M059J (cell line): ENCODE data around the gene GIT2. TPM values are rescaled to one million over a fixed set of nuclear protein-coding genes. Genes with fewer than 3 reads are reported as not detected.
"Not testable (repeated sequence)": the region's sequence is repeated elsewhere in the genome, so short reads cannot be mapped to it uniquely, and the experiment has no call there.

Source experiments
- DNase-seq: peaks from one replicate; pipeline ENCODE4 v3.0.0-alpha.2; 2012; ENCODE audit warnings: low read depth
- total RNA-seq: library from RNA; depleted of rRNA; stranded (reverse); fragments of >200 nt; shearing (Covaris generic); gene quantifications from 2 replicates; pipeline ENCODE4 v1.2.3, GENCODE V29; 2014

Gene GIT2
- total RNA-seq, 1 experiment from 2014 or later = 33.7 TPM

DNA sequence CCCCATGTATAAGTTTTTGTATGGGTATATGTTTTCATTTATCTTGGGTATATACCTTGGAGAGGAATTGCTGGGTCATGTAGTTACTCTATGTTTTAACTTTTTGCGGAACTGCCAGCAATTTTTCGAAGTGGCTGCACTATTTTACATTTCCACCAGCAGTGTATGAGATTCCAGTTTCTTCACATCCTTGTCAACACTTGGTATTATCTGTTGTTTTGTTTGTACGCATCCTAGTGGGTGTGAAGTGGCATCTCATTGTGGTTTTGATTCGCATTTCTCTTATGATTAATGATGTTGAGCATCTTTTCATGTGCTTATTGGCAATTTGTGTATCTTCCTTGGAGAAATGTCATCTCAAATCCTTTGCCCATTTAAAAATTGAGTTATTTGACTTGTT lies 9.9 kb upstream of the GIT2 start:
- DNase-seq = no peak

DNA sequence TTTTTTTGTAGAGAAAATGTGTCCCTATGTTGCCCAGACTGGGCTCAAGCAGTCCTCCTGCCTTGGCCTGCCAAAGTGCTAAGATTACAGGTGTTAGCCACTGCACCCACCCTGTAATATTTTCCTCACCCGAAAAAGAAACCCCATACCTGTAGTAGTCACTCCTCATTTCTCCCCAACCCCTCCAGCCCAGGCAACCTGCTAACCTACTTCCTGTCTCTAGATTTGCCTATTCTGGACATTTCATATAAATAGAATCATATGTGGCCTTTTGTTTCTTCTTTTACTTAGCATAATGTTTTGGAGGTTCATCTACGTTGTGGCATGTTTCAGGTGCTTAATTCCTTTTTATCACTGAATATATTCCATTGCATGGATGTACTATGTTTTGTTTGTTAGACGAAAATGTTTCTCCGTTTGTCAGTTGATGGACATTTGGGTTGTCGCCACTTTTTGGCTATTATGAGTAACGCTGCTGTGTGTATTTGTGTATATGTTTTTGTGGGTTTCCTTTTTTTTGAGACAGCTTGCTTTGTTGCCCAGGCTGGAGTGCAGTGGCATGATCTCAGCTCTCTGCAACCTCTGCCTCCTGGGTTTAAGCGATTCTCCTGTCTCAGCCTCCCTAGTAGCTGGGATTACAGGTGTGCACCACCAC lies 9.3 kb upstream of the GIT2 start:
- DNase-seq = no peak

DNA sequence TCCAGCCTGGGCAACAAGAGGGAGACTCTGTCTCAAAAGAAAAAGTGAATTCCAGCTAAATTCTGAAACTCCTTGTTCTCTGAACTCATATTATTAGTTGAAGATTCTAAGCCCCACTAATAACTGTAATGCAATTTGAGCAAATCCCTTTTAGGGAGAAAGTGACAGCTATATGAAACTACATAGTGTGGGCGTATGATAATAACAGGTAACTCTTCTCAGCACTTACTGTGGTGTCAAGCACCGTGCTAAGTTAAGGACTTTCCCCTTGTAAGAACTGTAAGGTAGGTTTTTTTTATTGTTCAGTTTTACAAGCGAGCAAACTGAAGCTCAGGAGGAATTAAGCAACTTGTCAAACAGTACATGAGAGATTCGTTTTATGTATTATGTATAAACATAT lies 8.4 kb upstream of the GIT2 start:
- no peak for DNase-seq

DNA sequence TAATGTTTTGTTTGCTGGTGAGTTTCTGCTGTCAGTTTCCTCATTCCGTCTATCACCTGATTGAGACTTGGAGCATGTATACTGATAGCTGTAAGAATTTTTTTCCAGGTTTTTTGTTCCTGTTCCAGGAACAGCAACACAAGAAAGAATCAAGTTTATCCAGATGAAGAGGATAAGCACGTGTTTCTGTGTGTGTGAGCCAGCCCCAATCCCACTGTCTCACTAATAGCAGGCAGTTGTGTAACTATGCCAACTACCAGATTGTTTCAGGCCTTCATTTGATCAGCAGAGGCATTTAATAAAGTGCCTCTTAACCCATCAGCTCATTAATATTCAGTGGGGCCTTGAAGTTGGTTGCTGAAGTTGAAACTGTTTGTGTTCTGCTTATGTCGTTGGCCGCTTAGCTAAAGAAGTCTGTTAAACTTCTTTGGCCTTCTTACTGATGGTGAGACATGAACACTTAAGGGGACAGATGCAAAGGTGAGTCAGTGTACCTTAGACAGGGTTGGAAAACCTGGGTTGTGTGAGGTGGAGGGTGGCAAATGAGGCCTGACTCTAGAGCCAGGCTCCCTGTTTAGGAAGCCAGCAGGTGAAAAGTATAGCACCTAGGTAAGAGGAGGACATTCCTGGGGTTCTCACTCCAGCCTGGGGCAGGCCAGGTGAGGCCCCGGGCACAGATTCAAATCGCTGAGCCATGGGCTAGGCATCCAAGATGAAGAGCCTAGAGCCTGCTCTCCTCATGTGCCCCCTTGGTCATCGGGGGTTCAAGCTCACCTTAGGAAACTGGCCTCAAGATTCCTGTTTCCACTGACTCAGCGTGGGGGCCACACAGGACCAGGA lies 6.7 kb upstream of the GIT2 start:
- DNase-seq = peak; percentile 50

DNA sequence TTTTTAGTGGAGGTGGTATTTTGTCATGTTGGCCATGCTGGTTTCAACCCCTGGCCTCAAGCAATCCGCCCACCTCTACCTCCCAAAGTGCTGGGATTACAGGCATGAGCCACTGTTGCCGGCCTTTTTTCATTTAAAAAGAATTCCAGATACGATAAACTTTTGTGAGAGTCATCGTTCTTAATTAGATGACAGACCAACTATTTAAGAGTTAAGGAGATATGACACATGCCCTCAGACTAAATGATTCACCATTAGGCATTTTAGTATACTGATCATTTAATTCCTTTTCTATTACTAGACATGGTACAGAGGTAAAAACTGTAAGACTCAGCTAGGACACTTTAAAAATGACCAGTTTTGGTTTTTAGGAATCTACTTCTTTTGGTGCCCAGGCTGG lies 5.4 kb upstream of the GIT2 start:
- DNase-seq = peak; percentile 93

DNA sequence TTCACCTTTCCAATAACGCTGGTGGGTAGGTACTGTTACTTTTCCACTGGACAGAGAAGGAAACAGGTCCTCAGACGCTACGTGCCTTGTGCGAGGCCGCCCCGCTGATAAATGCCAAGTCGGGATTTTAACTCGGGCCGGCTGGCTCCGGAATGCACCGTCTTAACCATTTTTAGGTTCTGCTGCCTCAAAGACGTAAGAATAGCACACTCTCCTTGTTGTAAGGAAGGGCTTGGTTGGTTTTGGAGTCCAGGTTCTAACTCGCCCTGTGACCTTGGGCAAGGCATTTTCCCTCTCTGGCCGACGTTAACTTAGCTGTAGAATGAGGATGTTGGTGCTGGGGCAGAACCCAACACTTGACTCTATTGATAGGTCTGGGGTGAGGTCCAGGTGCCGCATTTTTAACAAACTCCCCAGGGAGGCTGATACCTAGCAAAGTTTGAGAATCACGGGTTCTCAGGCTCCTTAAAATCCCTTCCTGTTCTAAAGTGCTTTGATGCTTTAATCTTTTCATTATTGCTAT lies 3.9 kb upstream of the GIT2 start:
- DNase-seq = peak; percentile 46

DNA sequence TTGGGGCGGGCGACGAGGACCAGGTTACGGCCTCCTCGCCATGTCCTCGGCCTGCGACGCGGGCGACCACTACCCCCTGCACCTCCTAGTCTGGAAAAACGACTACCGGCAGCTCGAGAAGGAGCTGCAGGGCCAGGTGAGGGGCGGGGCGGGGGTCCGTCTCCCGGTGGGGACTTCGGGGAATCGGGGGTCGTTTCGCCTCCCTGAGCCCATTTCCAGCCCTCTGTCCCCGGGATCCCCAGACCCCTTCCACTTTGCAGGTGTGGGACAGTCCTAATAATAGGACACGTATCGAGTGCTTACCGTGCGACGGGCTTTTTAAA lies 3.4 kb upstream of the GIT2 start:
- DNase-seq = no peak

DNA sequence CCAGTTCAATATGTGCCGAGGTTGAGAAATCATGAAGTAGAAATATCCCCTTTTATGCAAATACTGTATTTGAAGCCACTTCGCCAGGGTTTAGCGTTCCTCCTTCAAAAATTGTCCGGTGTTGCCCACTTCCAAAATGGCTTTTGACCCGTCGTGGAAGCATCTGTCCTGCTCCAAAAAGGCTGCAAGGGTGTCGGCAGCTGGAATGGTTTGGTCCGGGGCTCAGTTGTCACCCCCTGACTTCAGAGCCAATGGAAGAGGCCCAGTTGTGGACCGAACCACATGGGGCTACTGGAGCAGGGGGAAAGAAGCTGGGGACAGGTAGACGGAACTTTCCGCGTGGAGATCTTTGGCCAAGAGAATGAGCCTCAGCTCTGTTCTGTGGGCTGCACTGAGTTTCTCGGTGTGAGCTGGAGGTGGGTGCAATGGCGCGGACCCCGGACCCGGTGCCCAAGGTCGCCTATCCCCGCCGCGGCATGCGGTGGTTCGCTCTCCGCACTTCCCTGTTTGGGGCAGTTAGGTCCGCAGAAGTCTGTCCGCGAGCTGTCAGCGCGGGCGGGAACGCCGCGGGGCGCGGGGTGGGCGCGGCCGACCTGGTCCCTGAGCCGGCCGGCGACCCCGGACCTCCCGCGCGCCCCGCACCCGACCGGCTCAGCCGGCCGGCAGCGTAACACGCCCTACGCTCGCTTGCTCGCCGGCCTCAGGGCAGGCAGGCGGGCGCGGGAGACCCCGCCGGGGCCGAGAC lies 2.9 kb upstream of the GIT2 start, which contains the start of gene ANKRD13A:
ANKRD13A (plus strand) TSS at position 527 of the 745 bp plus-strand sequence. CDS start 259 bp downstream, outside the sequence.
- peak; percentile 87 for DNase-seq

DNA sequence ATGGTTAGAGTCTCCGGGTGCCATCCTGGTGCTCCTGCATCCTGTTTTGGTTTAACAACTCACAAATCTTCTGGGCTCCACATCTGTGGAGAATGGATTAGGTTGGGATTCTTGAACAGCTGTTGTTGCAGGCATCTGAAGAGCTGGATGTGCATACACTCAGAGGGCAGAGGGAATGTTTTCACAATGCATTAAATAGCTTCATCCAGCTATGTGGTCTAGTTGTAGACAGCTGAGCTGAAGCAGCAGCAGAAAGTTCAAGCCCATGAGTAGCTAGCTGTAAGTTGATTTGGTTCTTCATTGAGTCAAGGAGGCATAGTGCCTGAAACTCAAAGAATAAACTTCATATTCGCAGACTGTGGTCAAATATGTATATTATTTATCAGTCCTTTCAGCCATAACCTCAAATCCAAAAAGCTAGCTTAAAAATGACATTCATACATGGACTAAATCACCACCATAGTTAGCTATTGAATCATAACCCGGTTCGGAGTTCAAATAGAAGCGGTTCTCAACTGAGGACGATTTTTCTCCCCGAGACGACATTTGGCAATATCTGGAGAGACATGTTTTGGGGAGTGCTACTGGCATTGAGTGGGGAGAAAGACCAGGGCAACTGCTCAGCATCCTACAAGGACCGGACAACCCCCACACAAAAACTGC lies 2.2 kb upstream of the GIT2 start:
- DNase-seq = no peak

DNA sequence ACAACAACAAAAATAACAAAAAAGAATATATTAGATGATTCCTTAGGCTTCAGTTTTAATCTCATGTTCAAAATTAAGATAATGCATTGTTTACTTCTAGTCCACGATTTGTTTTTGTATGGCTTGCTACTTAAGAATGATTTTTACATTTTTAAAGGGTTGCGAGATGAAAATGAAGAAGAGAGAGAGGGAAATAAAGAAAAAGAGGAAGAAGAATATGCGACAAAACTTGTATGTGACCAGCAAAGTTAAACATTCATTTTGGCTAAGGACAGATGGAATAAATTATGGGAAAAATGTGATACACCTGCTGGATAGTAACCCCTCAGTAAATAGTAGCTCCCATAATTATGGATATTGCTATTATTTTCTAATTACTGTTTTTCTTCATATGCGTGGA lies 1.2 kb upstream of the GIT2 start:
- DNase-seq = no peak

DNA sequence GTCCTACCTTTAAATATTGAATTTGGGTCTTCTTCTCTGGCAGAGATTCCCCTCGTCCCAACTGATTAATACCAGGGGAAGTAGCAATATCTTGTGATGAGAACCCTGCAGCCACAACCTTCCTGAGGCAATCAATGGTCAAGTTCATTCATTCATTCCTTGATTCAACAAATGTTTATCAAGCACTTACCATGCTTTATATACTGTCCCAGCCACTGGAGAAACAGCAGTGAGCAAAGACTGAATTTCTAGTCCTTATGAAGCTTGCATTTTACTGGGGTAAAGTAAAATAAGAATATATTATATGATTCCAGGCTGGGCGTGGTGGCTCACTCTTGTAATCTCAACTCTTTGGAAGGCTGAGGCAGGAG lies 300 bp upstream of the GIT2 start:
- DNase-seq = no peak

DNA sequence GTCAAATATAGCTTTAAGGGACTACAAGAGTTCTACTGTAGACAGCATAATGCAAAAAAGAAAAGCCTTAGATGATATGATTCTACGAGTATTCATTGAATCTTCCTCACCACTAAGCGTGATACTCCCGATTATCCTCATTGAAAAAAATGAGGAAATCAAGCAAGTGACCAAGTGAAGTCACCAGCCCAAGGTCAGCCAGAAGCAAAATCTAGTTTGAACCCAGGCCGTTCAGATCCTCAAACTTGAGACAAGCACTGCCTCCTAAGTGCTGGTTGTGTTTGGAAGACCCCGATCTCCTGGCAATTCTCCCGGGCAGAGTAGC lies 845 bp downstream of the GIT2 start:
- DNase-seq = no peak

DNA sequence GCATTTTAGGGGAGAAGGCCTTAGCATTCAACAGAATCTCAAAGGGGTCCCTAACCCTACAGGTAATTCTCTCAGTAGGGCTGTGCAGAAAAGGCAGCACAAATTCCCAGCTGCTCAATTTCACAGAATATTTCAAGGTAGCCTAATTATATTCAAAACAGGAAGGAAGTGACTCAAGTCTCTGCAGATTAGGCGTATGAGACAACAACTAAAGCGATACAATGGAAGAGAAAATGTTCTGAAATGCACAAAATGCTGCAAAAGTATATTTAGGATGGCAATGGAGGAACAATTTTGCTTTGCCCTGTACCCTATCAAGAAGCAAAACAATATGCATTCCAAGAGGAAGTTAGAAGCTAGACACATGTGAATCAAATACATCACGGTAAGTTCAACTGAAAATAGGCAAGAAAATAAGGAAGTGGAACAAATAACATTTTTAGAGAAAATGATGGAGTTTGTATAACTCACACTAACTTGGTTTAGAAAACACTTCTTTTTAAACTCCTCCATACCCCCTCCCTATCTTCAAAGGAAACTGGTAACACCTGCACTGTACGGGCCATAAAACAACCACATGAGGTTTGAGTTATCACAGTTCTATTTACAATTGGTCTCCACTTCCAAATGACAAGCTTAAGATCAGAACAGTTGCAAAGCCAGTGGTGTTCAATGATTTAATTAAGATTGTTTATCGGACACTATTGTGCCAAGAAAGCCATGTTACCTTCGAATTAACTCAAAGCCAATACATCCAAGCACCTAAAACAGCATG lies 1.6 kb downstream of the GIT2 start:
- DNase-seq = no peak

DNA sequence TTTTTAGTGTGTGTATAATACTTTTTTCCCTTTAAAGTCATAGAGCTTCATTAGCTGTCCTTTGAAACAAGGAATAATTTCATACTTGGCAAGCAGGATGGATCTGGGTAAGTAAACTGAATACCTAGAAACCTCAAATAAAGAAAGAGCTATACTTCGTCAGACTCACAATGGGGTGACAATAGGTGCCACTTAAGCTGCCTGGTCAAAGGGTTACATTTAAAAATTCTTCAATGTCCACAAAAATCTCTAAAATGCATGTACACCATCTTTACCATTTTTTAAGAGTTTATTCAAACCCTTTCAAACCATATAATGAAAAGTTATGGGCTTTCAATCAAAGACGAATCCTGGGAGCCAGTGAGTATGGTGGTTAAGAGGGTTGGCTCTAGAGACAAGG lies 3.1 kb downstream of the GIT2 start:
- no peak for DNase-seq

DNA sequence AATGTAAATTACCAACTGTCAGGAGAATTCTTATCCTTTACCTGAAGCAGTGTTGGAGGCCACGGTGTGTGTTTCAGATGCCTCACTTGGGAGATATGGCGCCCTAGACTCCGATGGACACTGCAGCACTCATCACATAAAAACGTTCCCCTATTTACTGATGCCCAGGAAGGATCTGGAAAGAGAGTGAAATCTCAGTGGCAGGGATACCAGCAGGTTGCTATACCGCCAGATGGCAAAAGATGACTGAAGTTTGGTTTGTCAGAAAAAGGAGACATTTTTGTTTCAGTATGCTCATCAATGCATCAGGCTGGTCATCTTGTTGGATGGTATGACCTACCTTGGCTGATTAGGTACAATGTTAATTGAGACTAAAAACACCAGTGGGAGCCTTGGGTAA lies 4.6 kb downstream of the GIT2 start:
- DNase-seq = no peak

DNA sequence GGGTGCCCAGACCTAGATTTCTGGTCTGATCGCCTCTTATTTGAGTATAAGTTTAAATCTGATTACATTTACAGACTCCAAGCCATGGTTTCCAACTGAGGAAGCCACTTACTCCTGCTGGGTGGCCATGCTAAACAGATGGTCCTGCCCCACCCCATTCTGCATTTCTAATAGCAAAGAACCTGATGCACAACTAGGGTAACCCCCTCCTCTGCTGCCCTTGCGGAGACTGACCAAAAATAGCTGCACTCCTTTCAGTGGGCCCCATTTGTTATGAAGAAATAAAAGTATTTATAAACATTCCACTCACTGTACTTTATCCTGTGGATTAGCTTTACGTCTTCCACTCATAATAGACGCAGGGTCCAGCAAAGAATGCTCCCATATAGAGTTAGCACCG lies 6.8 kb downstream of the GIT2 start:
- DNase-seq = no peak

DNA sequence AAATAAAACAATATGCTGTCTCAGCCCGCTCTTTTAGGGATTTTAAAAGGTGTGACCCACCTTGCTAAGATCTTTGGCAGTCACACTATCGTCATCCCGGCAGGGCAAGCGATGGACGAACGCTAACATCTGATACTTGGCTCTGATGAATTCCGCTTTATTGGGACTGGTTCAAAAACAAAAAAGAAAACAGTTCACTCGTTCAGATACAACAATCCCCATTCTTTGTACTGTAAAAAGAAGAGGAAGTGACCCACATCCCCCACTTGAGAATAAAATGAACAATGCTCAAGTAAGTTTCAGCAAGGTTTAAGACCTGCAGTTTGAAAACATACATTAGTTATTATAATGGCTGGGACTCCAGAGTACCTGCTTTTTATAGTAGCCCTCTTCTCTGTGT lies 7.3 kb downstream of the GIT2 start:
- no peak for DNase-seq

DNA sequence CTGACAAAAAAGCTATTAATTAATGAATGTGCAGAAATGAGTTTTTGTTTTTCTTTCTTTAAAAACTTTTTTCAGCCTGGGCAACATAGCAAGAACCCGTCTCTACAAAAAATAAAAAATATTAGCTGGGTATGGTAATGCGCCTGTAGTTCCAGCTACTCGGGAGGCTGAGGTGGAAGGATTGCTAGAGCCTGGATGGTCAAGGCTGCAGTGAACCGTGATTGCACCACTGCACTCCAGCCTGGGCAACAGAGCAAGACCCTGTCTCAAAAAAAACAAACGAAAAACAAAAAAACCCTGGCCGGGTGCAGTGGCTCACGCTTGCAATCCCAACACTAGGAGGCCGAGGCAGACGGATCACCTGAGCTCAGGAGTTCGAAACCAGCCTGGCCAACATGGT lies 7.9 kb downstream of the GIT2 start:
- no peak for DNase-seq

DNA sequence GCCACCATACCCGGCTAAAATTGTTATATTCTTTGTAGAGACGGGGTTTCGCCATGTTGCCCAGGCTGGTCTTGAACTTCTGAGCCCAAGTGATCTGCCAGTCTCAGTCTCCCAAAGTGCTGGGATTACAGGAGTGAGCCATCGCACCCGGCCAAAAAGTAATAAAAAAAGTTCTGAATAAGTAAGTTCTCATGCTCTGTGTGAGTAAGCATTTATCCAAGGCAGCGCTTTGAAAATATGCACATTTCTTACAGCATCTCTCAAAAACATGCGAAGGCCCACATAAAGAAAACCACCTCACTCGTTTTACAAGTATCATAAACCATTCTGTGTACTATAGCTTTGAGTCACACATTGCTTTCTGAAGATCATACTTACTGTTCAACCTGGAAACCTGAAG lies 8.6 kb downstream of the GIT2 start:
- DNase-seq = no peak

DNA sequence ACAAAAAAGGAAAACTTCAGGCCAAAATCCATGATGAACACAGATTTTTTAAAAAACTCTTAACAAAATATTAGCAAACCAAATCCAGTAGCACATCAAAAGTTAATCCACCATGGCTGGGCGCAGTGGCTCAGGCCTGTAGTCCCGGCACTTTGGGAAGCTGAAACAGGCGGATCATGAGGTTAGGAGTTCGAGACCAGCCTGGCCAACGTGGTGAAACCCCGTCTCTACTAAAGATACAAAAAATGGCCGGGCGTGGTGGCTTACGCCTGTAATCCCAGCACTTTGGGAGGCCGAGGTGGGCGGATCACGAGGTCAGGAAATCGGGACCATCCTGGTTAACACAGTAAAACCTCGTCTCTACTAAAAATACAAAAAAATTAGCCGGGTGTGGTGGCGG lies 9.9 kb downstream of the GIT2 start:
- DNase-seq = not testable (repeated sequence)

DNA sequence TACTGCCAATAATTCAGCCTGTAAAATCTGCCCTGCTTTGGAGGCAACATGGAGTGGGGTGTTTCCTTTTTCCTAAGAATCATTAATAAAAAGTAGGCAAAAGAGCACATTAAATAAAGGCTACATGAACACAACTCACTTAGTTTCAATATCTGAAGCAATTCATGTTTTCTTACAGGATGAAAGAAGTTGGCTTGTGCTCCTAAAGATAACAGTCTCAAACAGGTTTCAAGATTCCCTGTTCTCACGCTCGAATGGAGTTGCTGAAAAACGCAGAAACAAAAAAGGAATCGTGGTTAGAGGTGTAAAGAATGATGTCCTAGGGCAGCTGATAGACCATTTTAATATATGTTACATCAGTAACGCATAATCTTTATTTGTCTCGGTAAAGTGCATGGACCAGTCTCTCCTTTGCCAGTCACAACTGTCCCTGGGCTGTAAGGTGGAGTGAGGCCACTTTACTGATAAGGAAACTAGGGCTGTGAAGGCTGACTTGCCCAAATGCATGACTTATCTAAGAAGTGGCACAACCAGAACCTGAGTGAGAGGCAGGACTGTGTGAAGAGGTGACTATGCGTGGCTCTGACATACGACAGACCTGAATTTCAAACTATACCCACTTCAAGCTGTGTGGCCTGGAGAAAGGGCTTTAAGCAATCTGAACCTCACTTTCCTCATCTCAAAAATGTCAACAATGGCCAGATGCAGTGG lies 12.6 kb downstream of the GIT2 start:
- DNase-seq = no peak
